ENCODE data around the gene GPBP1L1. TPM values are rescaled to one million over a fixed set of nuclear protein-coding genes. Genes with fewer than 3 reads are reported as not detected.

The GPBP1L1 gene
- total and polyA plus RNA-seq, 2 experiments from 2014 or later: 67.9 to 95.8 TPM

DNA sequence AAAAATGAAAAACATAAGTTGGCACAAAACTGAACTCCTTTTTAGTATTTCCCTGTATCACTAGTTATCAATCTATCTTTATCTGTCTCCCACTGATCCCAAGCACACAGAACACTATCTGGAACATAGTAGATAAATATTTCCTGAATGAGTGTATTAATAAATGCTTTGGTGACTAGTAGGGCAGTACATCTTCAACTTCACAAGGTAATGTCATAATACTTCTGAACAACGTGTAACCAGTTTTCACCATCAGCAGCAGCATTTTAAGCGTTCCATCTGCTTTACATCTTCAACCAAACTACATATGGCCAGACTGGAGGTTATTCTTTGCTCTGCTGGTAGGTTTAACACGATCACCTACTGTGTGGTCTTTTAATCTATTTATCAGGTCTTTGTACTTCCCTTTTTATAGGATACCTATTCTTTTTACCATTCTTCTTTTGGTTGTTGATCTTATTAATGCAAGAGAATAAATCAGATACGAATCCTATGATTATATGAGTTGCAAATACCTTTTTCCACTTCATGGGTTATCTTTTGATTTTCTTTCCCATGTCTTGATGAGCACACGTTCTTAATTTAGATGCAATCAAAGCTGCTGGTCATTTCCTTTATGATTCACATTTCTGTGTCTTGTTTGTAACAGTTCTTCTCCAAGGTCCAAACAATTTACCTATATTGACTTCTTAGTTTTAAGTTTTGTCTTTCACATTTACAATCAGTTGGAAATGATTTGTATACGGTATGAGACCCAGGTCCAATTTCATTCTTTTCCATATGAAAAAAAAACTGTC lies 16.3 kb downstream of the GPBP1L1 start:
- Histone ChIP-seq H3K4me2 (no peak overlapping the region), H3K4me1 (ENCODE audit: insufficient read depth) (peaks cover 20% of the 10 kb centered on the region), H4K20me1 (ENCODE audit: insufficient read depth, poor library complexity, severe bottlenecking) (peaks cover 95% of the 10 kb centered on the region)

DNA sequence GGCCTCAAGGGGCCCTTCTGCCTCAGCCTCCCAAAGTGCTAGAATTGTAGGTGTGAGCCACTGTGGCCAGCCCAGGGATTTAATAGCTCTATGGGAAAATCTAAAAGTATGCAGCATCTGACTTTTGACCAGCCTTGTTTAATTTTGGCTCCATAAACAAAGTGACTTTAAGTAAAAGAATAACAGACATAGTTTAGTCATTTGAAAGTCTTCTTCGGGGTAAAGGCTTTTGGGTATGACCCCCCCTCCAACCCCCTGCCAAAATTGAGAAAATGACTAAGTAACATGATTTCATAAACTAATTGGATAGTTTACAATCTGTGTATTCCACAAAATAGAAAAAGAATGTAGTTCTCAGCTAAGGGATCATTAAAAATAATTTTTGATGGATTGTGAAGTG lies 17.0 kb downstream of the GPBP1L1 start:
- H2AFZ ChIP-seq: no peak overlapping the region
- no peak for DNase-seq (ENCODE audit: low spot score)
- H4K20me1 ChIP-seq (ENCODE audit: insufficient read depth, poor library complexity, severe bottlenecking): peaks cover 95% of the 10 kb centered on the region
- no peak overlapping the region for H3K4me3 ChIP-seq
- no peaks in the 10 kb centered on the region for H3K36me3 ChIP-seq (replicated peaks; ENCODE audit: insufficient read depth, low read depth)
- no peaks in the 10 kb centered on the region for H3K27me3 ChIP-seq
- TF ChIP-seq CTCF (IDR thresholded peaks at IDR 0.05; ENCODE audit: poor library complexity) (no peak), EZH2 (IDR thresholded peaks at IDR 0.05; ENCODE audit: borderline replicate concordance) (no peak), EZH2phosphoT487 (IDR thresholded peaks at IDR 0.05; ENCODE audit: low read depth, severe bottlenecking, unreplicated experiment) (no peak)
- H3K9me3 ChIP-seq (ENCODE audit: low read depth): no peaks in the 10 kb centered on the region
- H3K4me1 ChIP-seq (ENCODE audit: insufficient read depth): peaks cover 17% of the 10 kb centered on the region
- 45% methylated on average over 1 of the region's 1 CpG for WGBS (ENCODE audit: low lambda C conversion rate, missing lambda C conversion rate)
- H3K4me2 ChIP-seq: no peak overlapping the region
- H3K9me2 ChIP-seq (replicated peaks; ENCODE audit: insufficient read depth): no peaks in the 10 kb centered on the region
- H3K27ac ChIP-seq: peak overlapping the region; percentile 8
- H3K79me2 ChIP-seq: peaks cover 100% of the 10 kb centered on the region

More for the DNA sequence above, 16.3 kb downstream of the GPBP1L1 start:
- DNase-seq (ENCODE audit: low spot score): no peak
- WGBS (ENCODE audit: low lambda C conversion rate, missing lambda C conversion rate): 78% methylated on average over 6 of the region's 6 CpGs
- Histone ChIP-seq H3K79me2 (peaks cover 100% of the 10 kb centered on the region), H3K9me3 (ENCODE audit: low read depth) (no peaks in the 10 kb centered on the region), H3K4me3 (no peak overlapping the region), H3K36me3 (replicated peaks; ENCODE audit: insufficient read depth, low read depth) (no peaks in the 10 kb centered on the region), H3K9me2 (replicated peaks; ENCODE audit: insufficient read depth) (no peaks in the 10 kb centered on the region), H2AFZ (no peak overlapping the region), H3K27me3 (no peaks in the 10 kb centered on the region), H3K27ac (peak overlapping the region; percentile 1)
- no peak for TF ChIP-seq EZH2 (IDR thresholded peaks at IDR 0.05; ENCODE audit: borderline replicate concordance)
- TF ChIP-seq EZH2phosphoT487 (IDR thresholded peaks at IDR 0.05; ENCODE audit: low read depth, severe bottlenecking, unreplicated experiment): no peak
- no peak for TF ChIP-seq CTCF (IDR thresholded peaks at IDR 0.05; ENCODE audit: poor library complexity)

DNA sequence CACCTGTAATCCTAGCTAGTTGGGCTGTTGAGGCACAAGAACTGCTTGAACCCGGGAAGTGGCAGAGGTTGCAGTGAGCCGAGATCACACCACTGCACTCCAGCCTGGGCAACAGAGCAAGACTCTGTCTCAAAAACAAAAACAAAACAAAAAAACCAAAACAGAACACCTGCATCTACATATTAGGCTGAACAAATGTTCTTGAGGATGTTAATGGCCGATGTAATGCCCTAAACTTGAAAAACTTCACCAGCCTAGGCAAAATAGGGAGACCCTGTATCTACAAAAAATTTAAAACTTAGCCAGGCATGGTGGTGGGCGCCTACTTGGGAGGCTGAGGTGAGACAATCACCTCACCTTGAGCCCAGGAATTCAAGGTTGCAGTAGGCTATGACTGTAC lies 17.8 kb downstream of the GPBP1L1 start:
- H3K27ac ChIP-seq: no peak overlapping the region
- DNase-seq (ENCODE audit: low spot score): no peak
- TF ChIP-seq EZH2phosphoT487 (IDR thresholded peaks at IDR 0.05; ENCODE audit: low read depth, severe bottlenecking, unreplicated experiment): no peak
- no peak for TF ChIP-seq CTCF (IDR thresholded peaks at IDR 0.05; ENCODE audit: poor library complexity)
- no peak for TF ChIP-seq EZH2 (IDR thresholded peaks at IDR 0.05; ENCODE audit: borderline replicate concordance)
- H2AFZ ChIP-seq: no peak overlapping the region
- H3K9me2 ChIP-seq (replicated peaks; ENCODE audit: insufficient read depth): no peaks in the 10 kb centered on the region
- H4K20me1 ChIP-seq (ENCODE audit: insufficient read depth, poor library complexity, severe bottlenecking): peaks cover 95% of the 10 kb centered on the region
- no peaks in the 10 kb centered on the region for H3K36me3 ChIP-seq (replicated peaks; ENCODE audit: insufficient read depth, low read depth)
- no peak overlapping the region for H3K4me3 ChIP-seq
- H3K79me2 ChIP-seq: peaks cover 100% of the 10 kb centered on the region
- no peaks in the 10 kb centered on the region for H3K9me3 ChIP-seq (ENCODE audit: low read depth)
- no peaks in the 10 kb centered on the region for H3K27me3 ChIP-seq
- H3K4me1 ChIP-seq (ENCODE audit: insufficient read depth): peaks cover 14% of the 10 kb centered on the region
- H3K4me2 ChIP-seq: no peak overlapping the region
- WGBS (ENCODE audit: low lambda C conversion rate, missing lambda C conversion rate): 98% methylated on average over 4 of the region's 4 CpGs

All from hepatocyte (in vitro differentiated cells).